KMS-11 (cell line): Measurements from ENCODE around the gene AEN.
A peak's percentile ranks its signal among the peaks of the same experiment; 100 is the strongest.

Experiments
- H2AFZ ChIP-seq: fragments of 200-600 bp; sonication (generic); 2 replicates; pipeline ENCODE4 v1.6.1; 2016; ENCODE audit warnings: antibody characterized with exemption, mixed run types, low read depth
- H3K27ac ChIP-seq: fragments of 200-600 bp; sonication (generic); 2 replicates; pipeline ENCODE4 v1.6.1; 2016; ENCODE audit warnings: mild to moderate bottlenecking, mixed run types
- H3K27me3 ChIP-seq: fragments of 200-600 bp; sonication (generic); 2 replicates; pipeline ENCODE4 v1.6.1; 2017; ENCODE audit warnings: mild to moderate bottlenecking, low read depth, mixed run types, moderate library complexity; ENCODE audit not compliant: insufficient read depth
- H3K36me3 ChIP-seq: fragments of 200-600 bp; sonication (generic); 2 replicates; pipeline ENCODE4 v1.6.1; 2017; ENCODE audit warnings: mild to moderate bottlenecking, mixed run types; ENCODE audit not compliant: insufficient read depth
- H3K4me1 ChIP-seq: fragments of 200-600 bp; sonication (generic); 2 replicates; pipeline ENCODE4 v1.6.1; 2016; ENCODE audit warnings: mild to moderate bottlenecking, low read depth, mixed run types; ENCODE audit not compliant: poor library complexity, severe bottlenecking
- H3K4me2 ChIP-seq: fragments of 200-600 bp; sonication (generic); 2 replicates; pipeline ENCODE4 v1.7.0; 2016; ENCODE audit warnings: mild to moderate bottlenecking, mixed run types
- H3K4me3 ChIP-seq: fragments of 200-600 bp; sonication (generic); IDR thresholded peaks from 2 replicates; pipeline ENCODE4 v1.6.1; 2017; ENCODE audit warnings: low read depth, low read length, mixed read lengths; ENCODE audit not compliant: insufficient read depth
- H3K79me2 ChIP-seq: fragments of 200-600 bp; sonication (generic); 2 replicates; pipeline ENCODE4 v1.6.1; 2016; ENCODE audit warnings: low read depth, mixed run types; ENCODE audit not compliant: insufficient read depth
- H3K9ac ChIP-seq: fragments of 200-600 bp; sonication (generic); 2 replicates; pipeline ENCODE4 v1.6.1; 2016; ENCODE audit warnings: mild to moderate bottlenecking, mixed run types
- H4K20me1 ChIP-seq: fragments of 200-600 bp; sonication (generic); 2 replicates; pipeline ENCODE4 v1.6.1; 2016; ENCODE audit warnings: mild to moderate bottlenecking, mixed run types; ENCODE audit not compliant: insufficient read depth
- TF ChIP-seq, protein P1 (sequence below): fragments of 200-600 bp; sonication (generic); conservative IDR thresholded peaks from 2 replicates; pipeline ENCODE4 v1.6.1; 2017; ENCODE audit warnings: low read depth, mild to moderate bottlenecking, antibody characterized with exemption, low read length, moderate library complexity, mixed read lengths

Gene AEN

GRCh38 chr15:88661761-88662556, 40.8 kb downstream of the AEN start:
- Histone ChIP-seq H3K79me2 (no peaks in the 10 kb centered on the region), H3K4me1 (peaks cover 12% of the 10 kb centered on the region), H2AFZ (no peak overlapping the region), H3K4me2 (no peak overlapping the region), H3K27me3 (no peaks in the 10 kb centered on the region), H3K36me3 (no peaks in the 10 kb centered on the region), H4K20me1 (no peaks in the 10 kb centered on the region), H3K27ac (no peak overlapping the region), H3K4me3 (no peak overlapping the region), H3K9ac (no peak overlapping the region)
- TF ChIP-seq, protein P1, sequence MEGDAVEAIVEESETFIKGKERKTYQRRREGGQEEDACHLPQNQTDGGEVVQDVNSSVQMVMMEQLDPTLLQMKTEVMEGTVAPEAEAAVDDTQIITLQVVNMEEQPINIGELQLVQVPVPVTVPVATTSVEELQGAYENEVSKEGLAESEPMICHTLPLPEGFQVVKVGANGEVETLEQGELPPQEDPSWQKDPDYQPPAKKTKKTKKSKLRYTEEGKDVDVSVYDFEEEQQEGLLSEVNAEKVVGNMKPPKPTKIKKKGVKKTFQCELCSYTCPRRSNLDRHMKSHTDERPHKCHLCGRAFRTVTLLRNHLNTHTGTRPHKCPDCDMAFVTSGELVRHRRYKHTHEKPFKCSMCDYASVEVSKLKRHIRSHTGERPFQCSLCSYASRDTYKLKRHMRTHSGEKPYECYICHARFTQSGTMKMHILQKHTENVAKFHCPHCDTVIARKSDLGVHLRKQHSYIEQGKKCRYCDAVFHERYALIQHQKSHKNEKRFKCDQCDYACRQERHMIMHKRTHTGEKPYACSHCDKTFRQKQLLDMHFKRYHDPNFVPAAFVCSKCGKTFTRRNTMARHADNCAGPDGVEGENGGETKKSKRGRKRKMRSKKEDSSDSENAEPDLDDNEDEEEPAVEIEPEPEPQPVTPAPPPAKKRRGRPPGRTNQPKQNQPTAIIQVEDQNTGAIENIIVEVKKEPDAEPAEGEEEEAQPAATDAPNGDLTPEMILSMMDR = no peak

GRCh38 chr15:88663141-88663621, 42.0 kb downstream of the AEN start:
- Histone ChIP-seq H3K79me2 (no peaks in the 10 kb centered on the region), H2AFZ (no peak overlapping the region), H3K36me3 (no peaks in the 10 kb centered on the region), H3K27ac (no peak overlapping the region), H3K9ac (no peak overlapping the region), H3K4me1 (no peaks in the 10 kb centered on the region), H3K27me3 (no peaks in the 10 kb centered on the region), H3K4me2 (no peak overlapping the region), H3K4me3 (no peak overlapping the region), H4K20me1 (no peaks in the 10 kb centered on the region)
- TF ChIP-seq, protein P1 = no peak

- no peaks in the 10 kb centered on the region for H3K36me3 ChIP-seq
- TF ChIP-seq, protein P1 = 0 out of 2 replicates have a peak, but pooled peaks have one; percentile 23
- H3K9ac ChIP-seq = no peak overlapping the region
- H3K4me1 ChIP-seq = no peaks in the 10 kb centered on the region
- no peak overlapping the region for H3K4me3 ChIP-seq
- no peaks in the 10 kb centered on the region for H3K79me2 ChIP-seq
- no peak overlapping the region for H3K27ac ChIP-seq
- H3K27me3 ChIP-seq = no peaks in the 10 kb centered on the region
- H4K20me1 ChIP-seq = no peaks in the 10 kb centered on the region
- no peak overlapping the region for H2AFZ ChIP-seq
- H3K4me2 ChIP-seq = no peak overlapping the region
Observed at GRCh38 chr15:88664151-88664778, 43.1 kb downstream of the AEN start.

DNA sequence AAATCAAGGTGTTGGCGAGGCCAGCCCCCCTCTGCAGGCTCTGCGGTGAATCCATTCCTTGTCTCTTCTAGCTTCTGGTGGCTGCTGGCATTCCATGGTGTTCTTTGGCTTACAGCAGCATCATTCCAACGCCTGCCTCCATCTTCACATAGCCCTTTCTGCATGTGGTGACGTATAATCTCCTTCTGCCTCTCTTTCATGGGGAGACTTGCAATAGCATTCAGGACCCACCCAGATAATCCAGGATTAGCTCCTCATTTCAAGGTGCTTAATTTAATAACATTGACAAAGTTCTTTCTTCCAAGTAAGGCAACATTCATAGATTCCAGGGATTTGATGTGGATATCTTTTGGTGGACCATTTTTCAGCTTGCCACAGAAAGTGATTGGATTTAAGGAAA, 53.5 kb downstream of the AEN start:
- TF ChIP-seq, protein P1 = no peak
- H3K27ac ChIP-seq = no peak overlapping the region
- no peak overlapping the region for H2AFZ ChIP-seq
- no peaks in the 10 kb centered on the region for H4K20me1 ChIP-seq
- no peak overlapping the region for H3K4me2 ChIP-seq
- no peaks in the 10 kb centered on the region for H3K4me1 ChIP-seq
- no peaks in the 10 kb centered on the region for H3K79me2 ChIP-seq
- no peaks in the 10 kb centered on the region for H3K36me3 ChIP-seq
- H3K9ac ChIP-seq = no peak overlapping the region
- no peak overlapping the region for H3K4me3 ChIP-seq
- H3K27me3 ChIP-seq = no peaks in the 10 kb centered on the region
